ENCODE data around the gene MYO7A.

DNA sequence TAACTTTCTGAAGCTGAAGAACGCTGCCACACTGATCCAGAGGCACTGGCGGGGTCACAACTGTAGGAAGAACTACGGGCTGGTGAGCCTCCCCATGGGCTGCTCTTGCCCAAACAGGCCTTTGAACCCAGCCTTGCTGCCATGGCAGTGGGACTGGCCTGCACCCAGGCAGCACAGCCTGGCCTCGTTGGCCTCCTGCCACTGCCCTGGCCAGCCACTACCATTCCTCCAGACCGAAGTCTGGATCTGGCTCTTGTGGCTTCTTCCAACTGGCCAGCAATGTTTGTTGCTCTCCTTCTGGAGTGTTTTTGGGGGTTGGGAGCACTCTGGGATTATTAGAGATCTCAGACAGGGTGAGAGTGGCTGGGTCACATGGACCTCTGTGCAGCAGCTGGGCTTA is 51.0 kb downstream of the MYO7A start:
- TF ChIP-seq, protein P1, sequence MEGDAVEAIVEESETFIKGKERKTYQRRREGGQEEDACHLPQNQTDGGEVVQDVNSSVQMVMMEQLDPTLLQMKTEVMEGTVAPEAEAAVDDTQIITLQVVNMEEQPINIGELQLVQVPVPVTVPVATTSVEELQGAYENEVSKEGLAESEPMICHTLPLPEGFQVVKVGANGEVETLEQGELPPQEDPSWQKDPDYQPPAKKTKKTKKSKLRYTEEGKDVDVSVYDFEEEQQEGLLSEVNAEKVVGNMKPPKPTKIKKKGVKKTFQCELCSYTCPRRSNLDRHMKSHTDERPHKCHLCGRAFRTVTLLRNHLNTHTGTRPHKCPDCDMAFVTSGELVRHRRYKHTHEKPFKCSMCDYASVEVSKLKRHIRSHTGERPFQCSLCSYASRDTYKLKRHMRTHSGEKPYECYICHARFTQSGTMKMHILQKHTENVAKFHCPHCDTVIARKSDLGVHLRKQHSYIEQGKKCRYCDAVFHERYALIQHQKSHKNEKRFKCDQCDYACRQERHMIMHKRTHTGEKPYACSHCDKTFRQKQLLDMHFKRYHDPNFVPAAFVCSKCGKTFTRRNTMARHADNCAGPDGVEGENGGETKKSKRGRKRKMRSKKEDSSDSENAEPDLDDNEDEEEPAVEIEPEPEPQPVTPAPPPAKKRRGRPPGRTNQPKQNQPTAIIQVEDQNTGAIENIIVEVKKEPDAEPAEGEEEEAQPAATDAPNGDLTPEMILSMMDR (conservative IDR thresholded peaks at IDR 0.05), result no peak
- no peak for TF ChIP-seq EZH2 (IDR thresholded peaks at IDR 0.05; ENCODE audit: low read depth)
